Suprapubic skin (tissue), 3 donors: ENCODE measurements around the gene PHLDB2.

Source experiments
- CTCF ChIP-seq, 2 donors: fragments of 200-600 bp in 1 of 2; fragments of 450-650 bp in 1 of 2; sonication (generic) in 1 of 2; IDR thresholded peaks; one replicate each; pipeline ENCODE4 v1.5.1; 2016 to 2019; ENCODE audit warnings: antibody characterized with exemption in 2 of 2, mild to moderate bottlenecking in 1 of 2, moderate library complexity in 1 of 2
- POLR2AphosphoS5 ChIP-seq, 3 donors: sonication (generic); formaldehyde crosslinking; IDR thresholded peaks; one replicate each; pipeline ENCODE4 v1.6.1; 2017; ENCODE audit warnings: antibody characterized with exemption in 3 of 3

- TF ChIP-seq CTCF (IDR thresholded peaks at IDR 0.05): no peak
- no peak for TF ChIP-seq POLR2AphosphoS5 (IDR thresholded peaks at IDR 0.05)
Measured at GRCh38 chr3:111852540-111852939, 6.5 kb upstream of the PHLDB2 start.
